Bronchial epithelial cell (primary cell): ENCODE results near the gene CD68. TPM values are rescaled to one million over a fixed set of nuclear protein-coding genes. Genes with fewer than 3 reads are reported as not detected.

Source experiments
- DNase-seq: peaks from one replicate; pipeline ENCODE4 v3.0.0-alpha.2; 2010; ENCODE audit warnings: low read depth
- FAIRE-seq: peaks from 2 replicates; lab custom pipeline; 2011; peaks lifted over from hg19 to GRCh38; lab: Jason Lieb, UNC
- H3K27me3 ChIP-seq: 2 replicates; pipeline ENCODE4 v1.5.1; 2011; ENCODE audit warnings: low read length; ENCODE audit not compliant: control insufficient read depth, insufficient read depth
- H3K36me3 ChIP-seq: 2 replicates; pipeline ENCODE4 v1.5.1; 2011; ENCODE audit warnings: low read length; ENCODE audit not compliant: control insufficient read depth, insufficient read depth
- H3K4me3 ChIP-seq: 2 replicates; pipeline ENCODE4 v1.5.1; 2011; ENCODE audit warnings: mild to moderate bottlenecking, low read depth, low read length, control low read depth
- CTCF ChIP-seq: IDR thresholded peaks from 2 replicates; pipeline ENCODE4 v1.5.1; 2011; ENCODE audit warnings: mild to moderate bottlenecking, moderate library complexity, low read length, control low read depth, inconsistent platforms; ENCODE audit not compliant: insufficient read depth, severe bottlenecking
- total RNA-seq: library from RNA; depleted of rRNA; stranded (reverse); fragments of >200 nt; gene quantifications from 2 replicates; pipeline ENCODE4 v1.2.1, GENCODE V29; 2014

The CD68 gene
- total RNA-seq, 1 donor from 2014 or later: 11.3 TPM

DNA sequence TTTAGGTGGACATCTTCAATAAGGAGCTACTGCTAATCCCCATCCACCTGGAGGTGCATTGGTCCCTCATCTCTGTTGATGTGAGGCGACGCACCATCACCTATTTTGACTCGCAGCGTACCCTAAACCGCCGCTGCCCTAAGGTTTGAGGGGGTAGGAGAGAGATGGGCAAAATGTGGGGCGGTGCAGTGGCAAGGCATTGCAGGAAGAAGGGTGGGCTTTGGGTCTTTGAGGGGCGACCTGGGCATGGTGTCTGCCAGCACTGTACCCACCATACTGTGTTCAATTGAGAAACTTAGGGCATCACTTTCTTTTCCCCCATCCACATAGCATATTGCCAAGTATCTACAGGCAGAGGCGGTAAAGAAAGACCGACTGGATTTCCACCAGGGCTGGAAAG is 9.1 kb upstream of the CD68 start:
- Histone ChIP-seq H3K4me3 (no peak overlapping the region), H3K36me3 (peaks cover 37% of the 10 kb centered on the region), H3K27me3 (no peaks in the 10 kb centered on the region)
- peak; percentile 75 for FAIRE-seq
- no peak for DNase-seq
- TF ChIP-seq CTCF: no peak

GRCh38 chr17:7572338-7572587 is 7.2 kb upstream of the CD68 start:
- Histone ChIP-seq H3K36me3 (peaks cover 43% of the 10 kb centered on the region), H3K4me3 (peak overlapping the region; percentile 100), H3K27me3 (no peaks in the 10 kb centered on the region)
- DNase-seq (no peak), FAIRE-seq (no peak)
- no peak for TF ChIP-seq CTCF

DNA sequence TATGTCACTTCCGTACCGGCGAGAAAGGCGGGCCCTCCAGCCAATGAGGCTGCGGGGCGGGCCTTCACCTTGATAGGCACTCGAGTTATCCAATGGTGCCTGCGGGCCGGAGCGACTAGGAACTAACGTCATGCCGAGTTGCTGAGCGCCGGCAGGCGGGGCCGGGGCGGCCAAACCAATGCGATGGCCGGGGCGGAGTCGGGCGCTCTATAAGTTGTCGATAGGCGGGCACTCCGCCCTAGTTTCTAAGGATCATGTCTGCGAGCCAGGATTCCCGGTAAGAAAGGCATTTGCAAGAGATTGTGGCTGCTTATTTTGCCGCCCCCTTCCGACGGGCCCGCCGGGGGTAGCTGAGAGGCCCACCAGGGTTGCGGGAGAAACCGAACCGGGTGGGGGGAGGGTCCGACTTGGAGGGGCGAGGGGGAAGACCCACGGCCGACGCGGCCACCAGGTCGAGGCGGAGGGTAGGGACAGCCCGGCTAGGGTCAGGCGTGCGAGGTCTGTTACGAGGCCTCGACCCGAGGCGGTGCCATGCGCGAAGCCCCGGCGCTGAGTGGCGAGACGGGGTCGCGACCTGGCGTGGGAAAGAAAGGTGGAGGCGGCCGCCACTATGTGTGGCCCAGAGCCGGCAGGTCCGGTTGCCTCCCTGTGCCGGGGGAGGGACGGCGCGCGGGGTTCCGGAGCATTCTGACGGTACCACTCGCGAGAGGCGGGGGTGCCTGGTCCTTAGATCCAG is 6.7 kb upstream of the CD68 start:
- H3K27me3 ChIP-seq: no peaks in the 10 kb centered on the region
- TF ChIP-seq CTCF: no peak
- H3K4me3 ChIP-seq: peak overlapping the region; percentile 100
- FAIRE-seq: no peak
- peaks cover 44% of the 10 kb centered on the region for H3K36me3 ChIP-seq
- peak; percentile 96 for DNase-seq

GRCh38 chr17:7573324-7574080 is 5.9 kb upstream of the CD68 start:
- no peaks in the 10 kb centered on the region for H3K27me3 ChIP-seq
- FAIRE-seq (no peak), DNase-seq (peak; percentile 54)
- TF ChIP-seq CTCF: no peak
- peak overlapping the region; percentile 100 for H3K4me3 ChIP-seq
- peaks cover 47% of the 10 kb centered on the region for H3K36me3 ChIP-seq

GRCh38 chr17:7574176-7574953 is 5.1 kb upstream of the CD68 start:
- peaks cover 45% of the 10 kb centered on the region for H3K36me3 ChIP-seq
- no peaks in the 10 kb centered on the region for H3K27me3 ChIP-seq
- FAIRE-seq (peak; percentile 40), DNase-seq (no peak)
- TF ChIP-seq CTCF: no peak
- H3K4me3 ChIP-seq: peak overlapping the region; percentile 100
